IPS DF 4.7 (cell line): ENCODE data around the gene CXCL13.
A peak's percentile ranks its signal among the peaks of the same experiment; 100 is the strongest.
"Not testable (repeated sequence)": the region's sequence is repeated elsewhere in the genome, so short reads cannot be mapped to it uniquely, and the experiment has no call there.

ENCODE experiments used
- DNase-seq: peaks from one replicate; pipeline ENCODE4 v3.0.0-alpha.2; 2013; ENCODE audit warnings: low spot score; ENCODE audit errors: extremely low read depth

CXCL13 gene

GRCh38 chr4:77605210-77605902, at the start of gene CXCL13:
Gene CXCL13 (plus strand): TSS chr4:77605820. CDS start chr4:77605866, 46 bp downstream.
- DNase-seq: no peak

GRCh38 chr4:77560170-77560569, 45.5 kb upstream of the CXCL13 start:
- no peak for DNase-seq

GRCh38 chr4:77561720-77562119, 43.9 kb upstream of the CXCL13 start:
- DNase-seq: not testable (repeated sequence)

- DNase-seq: no peak
Observed at GRCh38 chr4:77564231-77564630, 41.4 kb upstream of the CXCL13 start.

GRCh38 chr4:77566148-77566547, 39.5 kb upstream of the CXCL13 start:
- no peak for DNase-seq

- no peak for DNase-seq
Observed at GRCh38 chr4:77567549-77567948, 38.1 kb upstream of the CXCL13 start.

- not testable (repeated sequence) for DNase-seq
Observed at GRCh38 chr4:77570508-77571214, 35.0 kb upstream of the CXCL13 start.

- no peak for DNase-seq
Observed at GRCh38 chr4:77576351-77576750, 29.3 kb upstream of the CXCL13 start.

GRCh38 chr4:77578145-77578544, 27.5 kb upstream of the CXCL13 start:
- DNase-seq: no peak

- DNase-seq: no peak
Observed at GRCh38 chr4:77579406-77580076, 26.1 kb upstream of the CXCL13 start.

- DNase-seq: no peak
Observed at GRCh38 chr4:77581724-77582123, 23.9 kb upstream of the CXCL13 start.

- DNase-seq: no peak
Observed at GRCh38 chr4:77582156-77582555, 23.5 kb upstream of the CXCL13 start.

GRCh38 chr4:77582711-77583110, 22.9 kb upstream of the CXCL13 start:
- DNase-seq: no peak

- DNase-seq: no peak
Observed at GRCh38 chr4:77586951-77587383, 18.7 kb upstream of the CXCL13 start.

GRCh38 chr4:77590482-77590881, 15.1 kb upstream of the CXCL13 start:
- no peak for DNase-seq

- no peak for DNase-seq
Observed at GRCh38 chr4:77591532-77591931, 14.1 kb upstream of the CXCL13 start.

- no peak for DNase-seq
Observed at GRCh38 chr4:77593101-77593500, 12.5 kb upstream of the CXCL13 start.

GRCh38 chr4:77593993-77594392, 11.6 kb upstream of the CXCL13 start:
- DNase-seq: no peak

- DNase-seq: no peak
Observed at GRCh38 chr4:77595364-77595973, 10.2 kb upstream of the CXCL13 start.

GRCh38 chr4:77599378-77599777, 6.2 kb upstream of the CXCL13 start:
- DNase-seq: peak; percentile 28

- DNase-seq: peak; percentile 25
Observed at GRCh38 chr4:77600521-77601451, 4.8 kb upstream of the CXCL13 start.
